Heart left ventricle (tissue), 13 donors: ENCODE results near the gene NFATC2IP.

Source experiments
- CTCF ChIP-seq, 12 donors: fragments of 200-600 bp; sonication (generic) in 4 of 12; IDR thresholded peaks; one replicate each; pipeline versions ENCODE4 v1.5.0 to v1.8.0; 2018 to 2022; ENCODE audit warnings: antibody characterized with exemption in 12 of 12, mild to moderate bottlenecking in 5 of 12
- POLR2A ChIP-seq, 2 donors: fragments of 450-650 bp; IDR thresholded peaks; one replicate each; pipeline ENCODE4 v1.6.1; 2017; ENCODE audit warnings: antibody characterized with exemption in 2 of 2, mild to moderate bottlenecking in 2 of 2, moderate library complexity in 2 of 2
- donor health status: ischemic (EF 13 %, LVEDD 7.1; RV severe dilation, severe dysfunction).
- donor health status: DM: no; HTN: yes; CAD: no.
- donor health status: DM: no; HTN: no; CAD: no.
- donor health status: ischemic (EF 25% LVEDD 6.9; RV normal size, moderate dysfunction).
- donor health status: ischemic (EF 25% LVEDD 5.7; RV mildly dilated, moderate dysfunction).
- donor health status: ischemic (EF 35%, LVEDD 5.7; RV mildly dilated, moderate dysfunction).
- donor health status: nonischemic (EF 11% LVEDD 7.7; RV severe dilation, severe dysfunction).
- donor health status: DM: yes; HTN: yes; CAD: no.
- donor health status: PGD.
- donor health status: ischemic (EF 29% LVEDD 5.4; RV normal size, mild dysfunction).
- donor health status: nonischemic (EF 23%, LVEDD 6.1; RV moderate dilation, normal function).

- TF ChIP-seq POLR2A (IDR thresholded peaks at IDR 0.05), result no peak
- no peak for TF ChIP-seq CTCF (IDR thresholded peaks at IDR 0.05)
Measured at GRCh38 chr16:28986492-28986891, 35.8 kb downstream of the NFATC2IP start.
